H9 (cell line): ENCODE data around the gene ANKRD13A. TPM values are rescaled to one million over a fixed set of nuclear protein-coding genes. Genes with fewer than 3 reads are reported as not detected.

Experiments
- DNase-seq: peaks from one replicate; pipeline ENCODE4 v3.0.0-alpha.2; 2017
- H2AFZ ChIP-seq: one replicate; pipeline ENCODE4 v1.6.1; 2013; ENCODE audit warnings: mild to moderate bottlenecking, low read length, control low read depth, moderate library complexity
- H2AK5ac ChIP-seq: 2 replicates; pipeline ENCODE4 v1.6.1; 2013; ENCODE audit warnings: low read length, control low read depth, mixed read lengths; ENCODE audit not compliant: insufficient read length
- H2BK120ac ChIP-seq: one replicate; pipeline ENCODE4 v1.6.1; 2013; ENCODE audit warnings: low read depth, mild to moderate bottlenecking, low read length, control low read depth, inconsistent platforms; ENCODE audit not compliant: poor library complexity, severe bottlenecking
- H2BK12ac ChIP-seq: 2 replicates; pipeline ENCODE4 v1.6.1; 2013; ENCODE audit warnings: low read length, control low read depth, mixed read lengths, low read depth; ENCODE audit not compliant: insufficient read length
- H2BK15ac ChIP-seq: 2 replicates; pipeline ENCODE4 v1.6.1; 2013; ENCODE audit warnings: low read depth, low read length, control low read depth
- H2BK20ac ChIP-seq: one replicate; pipeline ENCODE4 v1.6.1; 2013; ENCODE audit warnings: low read depth, mild to moderate bottlenecking, low read length, control low read depth, inconsistent platforms; ENCODE audit not compliant: poor library complexity, severe bottlenecking
- H2BK5ac ChIP-seq: 2 replicates; pipeline ENCODE4 v1.6.1; 2013; ENCODE audit warnings: low read length, control low read depth, mixed read lengths; ENCODE audit not compliant: insufficient read length
- H3K14ac ChIP-seq: 2 replicates; pipeline ENCODE4 v1.6.1; 2013; ENCODE audit warnings: low read length, control low read depth; ENCODE audit not compliant: insufficient read depth
- H3K18ac ChIP-seq: 2 replicates; pipeline ENCODE4 v1.6.1; 2013; ENCODE audit warnings: low read depth, mild to moderate bottlenecking, mixed read lengths, low read length, control low read depth; ENCODE audit not compliant: insufficient read length
- H3K23ac ChIP-seq: 2 replicates; pipeline ENCODE4 v1.6.1; 2013; ENCODE audit warnings: low read length, control low read depth, mixed read lengths, low read depth; ENCODE audit not compliant: insufficient read length
- H3K23me2 ChIP-seq: 2 replicates; pipeline ENCODE4 v1.6.1; 2013; ENCODE audit warnings: low read depth, mild to moderate bottlenecking, mixed read lengths, low read length, control low read depth; ENCODE audit not compliant: insufficient read length, poor library complexity, severe bottlenecking
- H3K27ac ChIP-seq: 2 replicates; pipeline ENCODE4 v1.5.1; 2013; ENCODE audit warnings: low read length, control low read depth, mixed read lengths, low read depth; ENCODE audit not compliant: insufficient read length
- H3K27me3 ChIP-seq: 2 replicates; pipeline ENCODE4 v1.6.1; 2013; ENCODE audit warnings: low read length, control low read depth, inconsistent platforms; ENCODE audit not compliant: insufficient read depth
- H3K4ac ChIP-seq: 2 replicates; pipeline ENCODE4 v1.6.1; 2013; ENCODE audit warnings: low read depth, mild to moderate bottlenecking, control low read depth, inconsistent platforms, low read length, moderate library complexity
- H3K4me1 ChIP-seq: 2 replicates; pipeline ENCODE4 v1.6.1; 2013; ENCODE audit warnings: low read length, control low read depth, inconsistent platforms; ENCODE audit not compliant: insufficient read depth
- H3K4me2 ChIP-seq: 2 replicates; pipeline ENCODE4 v1.6.1; 2013; ENCODE audit warnings: low read length, control low read depth, mixed read lengths; ENCODE audit not compliant: insufficient read length, insufficient read depth
- H3K56ac ChIP-seq: 2 replicates; pipeline ENCODE4 v1.6.1; 2013; ENCODE audit warnings: low read depth, mild to moderate bottlenecking, mixed read lengths, low read length, control low read depth; ENCODE audit not compliant: insufficient read length
- H3K79me1 ChIP-seq: 2 replicates; pipeline ENCODE4 v1.6.1; 2013; ENCODE audit warnings: low read depth, mild to moderate bottlenecking, moderate library complexity, low read length, control low read depth, inconsistent platforms; ENCODE audit not compliant: insufficient read depth, poor library complexity, severe bottlenecking
- H3K79me2 ChIP-seq: 2 replicates; pipeline ENCODE4 v1.6.1; 2013; ENCODE audit warnings: low read length, control low read depth, inconsistent platforms; ENCODE audit not compliant: insufficient read depth
- H3K9ac ChIP-seq: 2 replicates; pipeline ENCODE4 v1.6.1; 2013; ENCODE audit warnings: low read length, control low read depth, mixed read lengths; ENCODE audit not compliant: insufficient read length; ENCODE audit errors: extremely low read depth
- H3K9me3 ChIP-seq: one replicate; pipeline ENCODE4 v1.6.1; 2013; ENCODE audit warnings: low read depth, low read length, inconsistent platforms; ENCODE audit not compliant: control insufficient read depth
- H3T11ph ChIP-seq: one replicate; pipeline ENCODE4 v1.6.1; 2013; ENCODE audit warnings: mild to moderate bottlenecking, low read length, control low read depth, inconsistent platforms
- H4K20me1 ChIP-seq: one replicate; pipeline ENCODE4 v1.6.1; 2013; ENCODE audit not compliant: control insufficient read depth, insufficient read length, insufficient read depth
- H4K5ac ChIP-seq: 2 replicates; pipeline ENCODE4 v1.6.1; 2013; ENCODE audit warnings: low read depth, mild to moderate bottlenecking, mixed read lengths, low read length, control low read depth; ENCODE audit not compliant: insufficient read length
- H4K8ac ChIP-seq: replicated peaks from 2 replicates; pipeline ENCODE4 v1.6.1; 2013; ENCODE audit warnings: low read length, control low read depth, mixed read lengths, low read depth; ENCODE audit not compliant: insufficient read length
- H4K91ac ChIP-seq: 2 replicates; pipeline ENCODE4 v1.6.1; 2013; ENCODE audit warnings: low read depth, mild to moderate bottlenecking, moderate library complexity, mixed read lengths, low read length, control low read depth; ENCODE audit not compliant: insufficient read length
- H3K27ac Mint-ChIP-seq, 3 experiments: 2 replicates in 2 of 3; 3 replicates in 1 of 3; pipeline ENCODE4 v1.8.0; 2020 to 2021; ENCODE audit warnings: mixed read lengths in 3 of 3, mild to moderate bottlenecking in 1 of 3, moderate library complexity in 1 of 3
- H3K27me3 Mint-ChIP-seq: 2 replicates; pipeline ENCODE4 v1.8.0; 2021; ENCODE audit warnings: low read depth, mild to moderate bottlenecking, moderate library complexity, mixed read lengths
- H3K36me3 Mint-ChIP-seq, 3 experiments: 2 replicates in 2 of 3; 3 replicates in 1 of 3; pipeline ENCODE4 v1.8.0; 2020 to 2021; ENCODE audit warnings: low read depth in 3 of 3, mixed read lengths in 3 of 3; ENCODE audit not compliant: insufficient read depth in 1 of 3
- H3K4me1 Mint-ChIP-seq, 2 experiments: 2 replicates each; pipeline ENCODE4 v1.8.0; 2020; ENCODE audit warnings: mixed read lengths in 2 of 2
- H3K4me3 Mint-ChIP-seq, 2 experiments: 2 replicates in 1 of 2; 3 replicates in 1 of 2; pipeline ENCODE4 v1.8.0; 2020 to 2021; ENCODE audit warnings: mild to moderate bottlenecking in 2 of 2, mixed read lengths in 2 of 2, moderate library complexity in 1 of 2
- H3K9me3 Mint-ChIP-seq, 2 experiments: 2 replicates in 1 of 2; 3 replicates in 1 of 2; pipeline ENCODE4 v1.8.0; 2020; ENCODE audit warnings: mild to moderate bottlenecking in 2 of 2, mixed read lengths in 2 of 2, moderate library complexity in 1 of 2
- CTCF ChIP-seq: fragments of 200-600 bp; sonication (generic); conservative IDR thresholded peaks from 3 replicates; pipeline ENCODE4 v1.8.0; 2021; ENCODE audit warnings: antibody characterized with exemption, mild to moderate bottlenecking
- WGBS: extraction: QIAGEN DNeasy Blood & Tissue Kit; methylation state at CpG from one replicate; pipeline ENCODE4 v1.1.7; 2013; ENCODE audit warnings: missing lambda C conversion rate, low lambda C conversion rate, mixed read lengths; ENCODE audit not compliant: insufficient read length; ENCODE audit errors: extremely low coverage; 5-methylcytosine and 5-hydroxymethylcytosine counted together
- total RNA-seq: library from RNA; stranded (reverse); gene quantifications from 2 replicates; pipeline ENCODE4 v1.2.1, GENCODE V29; 2021

Gene ANKRD13A
- total RNA-seq, 1 experiment from 2014 or later = 18.0 TPM

GRCh38 chr12:110039085-110039807 is 40.0 kb downstream of the ANKRD13A start:
- Histone ChIP-seq H3K27ac (no peak overlapping the region), H3K9me3 (no peaks in the 10 kb centered on the region), H3K4ac (no peak overlapping the region), H3K18ac (no peak overlapping the region), H2BK12ac (no peak overlapping the region), H3K4me1 (no peaks in the 10 kb centered on the region), H3K79me2 (no peaks in the 10 kb centered on the region), H2BK5ac (no peak overlapping the region), H4K20me1 (no peaks in the 10 kb centered on the region), H3K27me3 (no peaks in the 10 kb centered on the region), H4K8ac (no peak overlapping the region), H3K4me2 (no peak overlapping the region), H2AK5ac (no peak overlapping the region), H4K91ac (no peak overlapping the region), H4K5ac (no peak overlapping the region), H2BK20ac (no peak overlapping the region), H2AFZ (no peak overlapping the region), H3K23ac (no peak overlapping the region), H3K14ac (no peak overlapping the region), H3K79me1 (no peaks in the 10 kb centered on the region), H3T11ph (no peak overlapping the region), H2BK15ac (no peak overlapping the region), H2BK120ac (no peak overlapping the region), H3K56ac (no peak overlapping the region), H3K9ac (no peak overlapping the region), H3K23me2 (no peaks in the 10 kb centered on the region)
- Mint-ChIP-seq H3K9me3 (no peaks in the 10 kb centered on the region; a peak in 1 of 5 replicates), H3K4me1 (peaks cover 24 to 26% of the 10 kb centered on the region in 2 experiments), H3K4me3 (no peak overlapping the region; a peak in 1 of 5 replicates), H3K27ac (peak overlapping the region; percentile 4 to 69 (median 65); a peak in 3 of 7 replicates), H3K27me3 (no peaks in the 10 kb centered on the region), H3K36me3 (peaks cover 5 to 25% (median 16%) of the 10 kb centered on the region in 3 experiments)
- WGBS = no CpG with 5 or more reads among the region's 5 CpGs
- DNase-seq = peak; percentile 45
- no peak for TF ChIP-seq CTCF
